HG02938 (cell line): ENCODE results near the gene PAM16.
"Not testable (repeated sequence)": the region's sequence is repeated elsewhere in the genome, so short reads cannot be mapped to it uniquely, and the experiment has no call there.

Source experiments
- ATAC-seq: cut with Tn5 transposase; IDR thresholded peaks from one replicate; pipeline ENCODE4 v1.9.1; 2021; ENCODE audit warnings: mild to moderate bottlenecking, moderate library complexity; ENCODE audit not compliant: unreplicated experiment

PAM16 gene

DNA sequence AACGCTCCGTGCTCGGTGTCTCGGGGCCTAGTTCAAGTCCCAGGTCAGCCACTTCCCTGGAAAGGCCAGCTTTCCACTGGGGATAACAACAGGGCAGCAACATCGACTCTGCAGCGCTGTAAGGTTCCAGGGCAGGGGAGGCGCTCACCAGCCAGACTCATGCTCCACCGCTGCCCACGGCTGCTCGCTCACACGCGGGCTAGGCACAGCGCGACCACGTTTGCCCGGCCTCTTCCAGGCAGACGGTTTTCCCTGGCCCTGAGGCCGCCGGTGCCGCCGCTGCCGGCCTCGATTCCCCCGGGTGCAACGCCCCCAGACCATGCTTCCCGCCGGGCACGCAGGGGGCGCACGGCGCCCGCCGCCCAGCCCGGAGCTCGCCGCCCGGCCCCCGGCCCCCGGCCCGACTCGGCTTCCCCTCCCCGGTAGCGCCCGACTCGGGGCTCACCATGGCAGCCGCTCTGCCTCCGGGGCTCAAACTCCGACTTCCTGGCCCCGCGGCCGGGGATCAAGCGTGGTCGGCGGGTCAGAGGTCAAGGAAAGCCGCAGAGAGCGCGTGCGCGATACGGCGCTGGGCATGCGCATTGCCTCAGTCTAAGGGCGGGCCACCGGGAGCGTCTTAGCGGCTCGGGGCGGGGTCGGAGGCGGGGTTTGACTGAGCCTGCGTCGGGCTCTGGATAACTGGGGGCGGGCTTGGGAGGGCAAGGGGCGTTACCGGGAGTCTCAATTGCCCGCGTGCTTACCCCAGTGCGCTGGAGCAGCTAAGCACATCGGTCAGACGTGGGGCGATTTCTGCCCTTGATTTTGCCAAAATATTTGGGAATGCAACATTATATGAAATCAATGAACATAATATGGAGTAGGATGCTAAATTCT, at the start of gene PAM16:
Gene PAM16 (minus strand): TSS at position 535 of the 873 bp plus-strand sequence. CDS start 87 bp downstream, at position 448.
- ATAC-seq, result peak; percentile 92

DNA sequence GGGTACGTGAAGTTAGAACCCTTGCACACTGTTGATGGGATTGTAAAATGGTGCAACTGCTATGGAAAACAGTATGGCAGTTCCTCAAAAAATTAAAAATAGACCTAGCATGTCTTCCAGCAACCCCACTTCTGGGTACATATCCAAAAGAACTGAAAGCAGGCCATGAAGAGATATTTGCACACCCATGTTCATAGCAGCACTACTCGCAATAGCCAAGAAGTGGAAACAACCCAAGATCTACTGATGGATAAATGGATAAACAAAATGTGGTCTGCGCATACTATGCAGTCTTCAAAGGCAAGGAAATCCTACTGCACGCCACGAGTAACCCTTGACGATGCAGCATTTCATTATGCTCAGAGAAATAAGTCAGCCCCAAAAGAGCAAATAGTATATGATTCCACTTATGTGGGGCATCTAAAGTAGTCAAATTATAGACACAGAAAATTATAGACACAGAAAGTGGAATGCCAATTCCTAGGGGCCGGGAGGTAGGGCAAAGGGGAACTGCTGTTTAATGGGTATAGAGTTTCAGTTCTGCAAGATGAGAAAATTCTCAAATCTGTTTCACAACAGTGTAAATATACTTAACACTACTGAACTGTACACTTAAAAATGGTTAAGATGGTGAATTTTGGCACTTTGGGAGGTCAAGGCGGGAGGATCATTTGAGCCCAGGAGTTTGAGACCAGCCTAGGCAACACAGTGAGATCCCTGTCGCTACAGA, 48.0 kb upstream of the PAM16 start:
- ATAC-seq, result no peak

DNA sequence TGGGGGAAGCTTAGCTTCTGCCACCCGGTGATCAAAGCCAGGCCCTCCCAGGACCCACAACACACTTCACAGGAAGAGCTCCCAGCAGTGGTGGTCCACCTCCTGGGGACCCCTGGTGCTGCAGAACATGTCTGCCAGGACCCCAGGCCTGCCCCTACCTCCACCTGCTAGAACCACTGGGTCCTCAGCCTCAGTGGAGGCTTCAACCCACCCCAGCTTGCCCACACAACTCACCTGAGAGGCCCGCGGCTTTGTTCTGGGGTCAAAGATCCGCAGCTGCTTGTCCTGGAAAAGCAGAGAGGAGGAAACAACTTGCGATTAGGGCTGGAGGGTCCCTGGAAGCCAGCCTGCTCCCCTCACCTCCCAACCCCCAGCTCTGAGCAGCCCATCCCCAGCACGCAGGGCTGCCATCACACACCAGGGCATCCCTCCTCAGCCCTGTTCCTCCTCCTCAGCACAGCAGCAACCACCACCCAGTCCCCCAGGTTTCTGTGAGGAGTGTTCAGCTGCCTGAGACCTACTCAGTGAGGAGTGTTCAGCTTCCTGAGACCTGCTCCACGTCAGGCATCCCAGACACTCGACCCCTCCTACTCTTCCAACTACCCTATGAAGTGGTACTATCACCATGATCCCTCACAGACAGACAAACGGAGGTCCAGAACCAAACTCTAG, 44.1 kb upstream of the PAM16 start:
- no peak for ATAC-seq

DNA sequence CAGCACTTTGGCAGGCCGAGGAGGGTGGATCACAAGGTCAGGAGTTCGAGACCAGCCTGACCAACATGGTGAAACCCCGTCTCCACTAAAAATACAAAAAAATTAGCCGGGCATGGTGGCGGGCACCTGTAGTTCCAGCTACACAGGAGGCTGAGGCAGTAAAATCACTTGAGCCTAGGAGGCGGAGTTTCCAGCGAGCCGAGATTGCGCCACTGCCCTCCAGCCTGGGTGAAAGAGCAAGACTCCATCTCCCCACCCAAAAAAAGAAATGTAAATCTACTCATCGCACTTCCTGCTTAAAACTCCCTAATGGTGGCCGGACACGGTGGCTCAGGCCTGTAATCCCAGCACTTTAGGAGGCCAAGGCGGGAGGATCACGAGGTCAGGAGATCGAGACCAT, 42.7 kb upstream of the PAM16 start:
- not testable (repeated sequence) for ATAC-seq

DNA sequence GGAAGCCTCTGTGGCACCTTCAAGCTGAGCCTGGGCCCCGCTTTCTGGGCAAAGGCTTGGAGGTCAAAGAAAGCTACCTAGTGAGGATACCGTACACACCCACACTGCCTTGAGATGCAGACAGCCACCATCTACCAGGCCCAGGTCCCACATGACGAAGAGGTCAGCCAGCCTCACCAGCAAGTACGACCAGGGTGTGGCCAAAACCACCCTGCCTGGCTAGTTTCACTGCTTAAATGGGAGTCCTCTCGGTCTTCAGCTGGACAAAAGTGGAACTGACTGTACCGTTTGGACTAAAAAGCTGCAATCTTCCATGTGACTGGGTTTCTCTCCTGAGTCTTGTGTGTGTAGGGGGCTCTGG, 42.1 kb upstream of the PAM16 start:
- ATAC-seq, result no peak

DNA sequence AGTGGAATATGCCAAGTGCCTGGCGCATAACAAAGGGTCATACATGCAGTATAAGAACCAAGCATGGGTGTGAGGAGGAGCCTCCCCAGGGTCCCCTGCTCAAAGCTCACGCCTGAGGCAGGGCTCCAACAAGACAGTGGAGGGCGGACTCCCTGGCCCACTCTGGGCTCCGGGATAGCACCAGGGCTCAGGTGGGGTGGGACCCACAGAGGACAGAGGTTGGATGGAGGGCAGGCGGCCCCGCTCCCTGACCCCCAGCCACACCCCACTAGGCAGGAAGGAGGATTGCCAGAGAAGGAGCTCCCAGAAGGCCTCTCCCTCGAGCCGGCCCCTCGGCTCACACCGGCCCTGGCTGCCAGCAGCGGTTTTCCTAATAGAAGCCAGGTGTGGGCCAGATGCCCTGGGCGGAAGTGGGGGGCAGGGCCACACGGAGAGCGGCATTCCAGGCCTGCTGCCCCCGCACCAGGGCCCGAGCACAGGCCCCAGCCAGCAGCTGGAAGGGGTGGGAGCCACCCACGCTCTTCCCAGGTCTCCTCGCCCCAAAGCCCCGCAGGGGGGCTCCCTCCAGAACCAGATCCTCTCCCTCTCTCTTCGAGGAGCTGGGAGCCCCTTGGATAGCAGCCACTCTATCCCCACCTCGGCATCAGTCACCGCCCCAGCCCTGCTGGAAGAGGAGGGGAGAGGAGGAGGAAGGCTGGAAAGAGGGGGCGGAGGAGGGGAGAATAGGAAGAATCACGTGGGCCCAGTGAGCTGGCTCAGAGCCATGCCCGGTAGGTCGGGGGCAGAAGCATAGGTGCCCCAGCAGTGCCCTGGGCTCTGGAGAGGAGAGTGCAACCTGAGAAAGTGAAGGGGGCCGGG, 41.5 kb upstream of the PAM16 start:
- ATAC-seq, result no peak

DNA sequence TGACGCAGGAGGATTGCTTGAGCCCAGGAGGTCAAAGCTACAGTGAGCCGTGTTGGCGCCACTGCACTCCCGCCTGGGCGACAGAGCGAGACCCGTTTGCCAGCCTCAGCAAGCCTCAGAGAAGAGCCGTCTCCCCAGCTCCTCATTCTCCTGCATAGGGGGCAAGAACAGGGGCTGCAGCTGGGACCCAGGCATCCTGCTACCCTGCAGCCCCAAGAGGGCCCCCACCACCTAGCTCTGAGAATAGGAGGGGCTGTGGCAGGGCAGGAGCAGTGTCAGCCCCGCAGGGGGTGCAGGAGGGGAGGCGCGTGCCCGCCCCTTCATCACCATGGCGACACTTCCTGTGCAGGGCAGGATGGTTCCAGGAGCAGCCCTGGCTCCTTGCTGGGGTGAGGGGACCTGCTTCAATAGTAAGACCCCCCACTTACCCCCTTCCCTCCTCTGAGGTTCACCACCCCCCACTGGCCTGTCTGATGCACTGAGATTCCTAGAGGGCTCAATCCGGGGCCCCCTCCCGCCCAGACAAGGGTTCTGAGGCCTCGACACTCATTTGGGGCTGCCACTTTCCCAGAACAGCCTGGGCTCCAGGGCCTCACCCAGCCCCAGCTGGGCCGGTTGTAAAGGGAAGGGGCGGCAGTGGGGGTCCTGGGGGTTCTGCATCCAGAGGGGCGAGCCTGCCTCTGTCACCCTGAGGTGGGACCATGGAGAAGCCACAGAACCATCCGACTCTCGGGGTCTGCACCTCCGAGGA, 40.7 kb upstream of the PAM16 start:
- no peak for ATAC-seq

DNA sequence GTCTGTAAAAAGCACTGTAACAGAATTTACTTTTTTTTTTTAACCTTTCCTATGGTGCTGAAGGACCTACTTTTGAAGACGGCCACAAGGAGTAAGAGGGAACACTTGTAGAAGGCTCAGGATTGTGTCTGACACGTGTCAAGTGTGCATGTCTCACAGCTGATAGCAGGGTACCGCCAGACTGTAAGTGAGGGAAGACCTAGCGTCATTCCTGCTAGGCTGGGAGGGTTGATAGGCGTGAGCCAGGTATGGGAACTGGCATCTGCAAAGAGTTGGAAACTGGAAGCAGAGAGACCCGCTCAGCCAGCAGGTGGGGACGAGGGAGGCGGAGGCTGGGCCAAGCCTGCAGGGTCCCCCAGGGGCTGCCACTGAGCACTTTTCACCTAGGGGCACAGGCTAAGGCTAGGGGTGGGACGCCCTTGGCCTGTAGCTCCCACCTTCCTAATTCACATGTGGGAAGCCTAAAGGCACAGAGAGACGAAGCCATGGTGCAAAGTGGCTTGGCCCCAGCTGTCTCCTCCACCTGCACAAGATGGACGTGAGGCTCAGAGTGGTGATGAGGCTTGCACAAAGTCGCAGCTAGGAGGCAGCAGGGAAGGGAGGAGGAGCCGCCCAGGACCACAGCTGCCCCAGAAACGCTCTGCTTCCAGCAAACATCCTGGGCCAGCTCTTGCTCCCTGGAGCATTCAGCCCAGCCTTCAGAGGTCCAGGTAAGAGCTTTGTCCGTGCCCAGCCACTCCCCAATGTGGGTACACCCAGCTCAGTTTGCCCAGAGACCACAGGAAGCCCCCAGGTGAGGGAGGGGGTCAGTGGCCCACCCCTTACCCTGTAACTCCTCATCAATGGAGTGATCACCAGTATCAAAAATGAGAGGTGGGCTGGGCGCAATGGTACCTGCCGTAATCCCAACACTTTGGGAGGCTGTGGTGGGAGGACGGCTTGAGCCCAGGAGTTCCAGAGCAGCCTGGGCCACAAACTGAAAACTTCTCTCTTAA, 39.4 kb upstream of the PAM16 start:
- no peak for ATAC-seq

DNA sequence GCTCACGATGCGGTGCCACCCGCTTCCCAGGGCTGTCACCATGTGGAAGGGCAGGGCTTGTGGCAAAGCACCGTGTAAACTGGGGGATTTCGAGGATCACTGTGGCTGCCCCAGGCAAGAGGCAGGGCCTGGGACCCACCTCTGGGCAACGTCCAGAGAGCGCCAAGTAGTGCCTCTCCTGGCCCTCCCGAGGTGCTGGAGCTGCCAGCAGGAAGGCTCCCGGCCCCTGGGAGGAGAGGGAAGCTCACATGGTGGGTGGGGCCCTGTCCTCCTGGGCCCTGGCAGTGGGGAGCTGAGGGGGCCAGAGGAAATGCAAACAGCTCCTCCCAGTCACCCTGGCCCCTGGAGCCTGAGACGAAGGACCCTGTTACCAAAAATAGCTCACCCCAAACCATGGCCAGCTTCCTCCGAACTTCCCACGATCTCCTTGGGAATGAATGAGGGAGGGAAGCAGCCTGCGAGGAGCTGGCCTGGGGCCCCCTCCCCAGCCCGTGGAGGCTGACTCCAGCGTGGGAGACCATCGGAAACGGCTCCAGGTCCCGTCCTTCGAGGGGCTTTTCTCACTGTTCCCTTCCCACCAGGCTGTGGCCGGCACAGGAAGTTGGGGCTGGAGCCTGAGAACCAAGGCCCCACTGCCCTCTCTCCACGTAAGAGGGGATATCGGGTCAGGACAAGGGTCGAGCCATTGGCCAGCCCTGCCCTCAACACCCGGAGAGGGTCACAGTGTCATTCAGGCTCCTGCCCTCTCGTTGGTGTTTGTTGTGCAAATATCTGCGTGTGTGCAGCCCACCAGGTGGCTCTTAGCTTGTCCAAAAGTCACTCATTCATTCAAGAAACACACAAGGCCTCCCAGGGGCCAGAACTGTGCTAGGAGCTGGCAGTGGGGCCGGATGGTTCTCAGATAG, 38.2 kb upstream of the PAM16 start:
- no peak for ATAC-seq

DNA sequence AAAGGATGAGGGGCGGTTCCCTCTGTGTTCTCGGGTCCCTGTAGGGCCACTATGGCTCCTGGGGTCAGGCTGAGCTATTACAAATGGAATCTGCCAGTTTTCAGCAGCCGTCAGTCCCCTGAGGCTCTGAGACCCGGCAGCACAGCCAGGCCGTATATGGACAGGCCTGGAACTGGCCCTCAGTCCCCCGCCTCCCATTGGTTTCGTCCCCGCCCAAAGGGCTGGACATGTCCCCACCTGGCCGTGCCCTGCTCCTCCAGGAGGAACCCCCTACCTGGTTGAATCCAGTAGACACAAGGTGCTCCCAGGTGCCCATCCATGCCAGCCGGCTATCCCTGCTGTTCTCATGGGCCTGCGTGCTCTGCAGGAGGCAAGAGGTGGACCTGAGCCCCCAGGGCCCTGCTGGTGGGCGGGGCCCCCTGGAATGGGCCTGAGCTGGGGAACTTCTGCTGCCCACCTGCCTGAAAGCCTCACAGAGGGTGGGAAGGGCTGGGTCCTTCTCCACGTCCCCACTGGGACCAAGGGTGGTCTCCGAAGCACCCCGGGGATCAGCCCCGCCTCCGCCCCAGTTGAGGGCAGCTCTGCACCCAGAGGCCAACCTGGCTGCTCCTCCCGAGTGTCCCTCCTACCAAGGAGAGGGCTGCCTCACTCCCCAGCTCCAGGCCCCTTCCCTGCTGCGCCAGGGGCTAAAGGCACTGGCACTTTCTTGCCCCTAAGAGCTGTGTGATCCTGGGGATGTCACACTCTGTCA, 37.3 kb upstream of the PAM16 start:
- no peak for ATAC-seq

DNA sequence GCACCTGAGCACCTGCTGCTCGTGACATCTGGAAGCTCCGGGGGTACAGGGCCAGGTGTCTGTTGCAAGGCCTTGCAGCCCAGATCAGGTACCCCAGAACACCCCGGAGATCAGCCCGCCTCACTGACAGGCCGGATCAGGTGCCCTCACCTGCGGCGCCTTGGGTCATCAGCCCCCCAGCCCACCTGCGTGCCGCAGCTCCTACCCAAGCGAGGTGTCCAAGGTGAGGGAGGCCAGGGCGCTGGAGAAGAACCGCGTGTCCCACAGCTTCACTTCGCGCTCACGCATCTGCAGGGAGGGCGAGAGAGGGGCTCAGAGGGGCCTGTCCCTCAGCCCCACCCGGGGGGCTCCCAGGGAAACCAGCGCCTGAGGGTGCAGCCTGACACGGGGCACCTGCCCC, 36.7 kb upstream of the PAM16 start:
- no peak for ATAC-seq

DNA sequence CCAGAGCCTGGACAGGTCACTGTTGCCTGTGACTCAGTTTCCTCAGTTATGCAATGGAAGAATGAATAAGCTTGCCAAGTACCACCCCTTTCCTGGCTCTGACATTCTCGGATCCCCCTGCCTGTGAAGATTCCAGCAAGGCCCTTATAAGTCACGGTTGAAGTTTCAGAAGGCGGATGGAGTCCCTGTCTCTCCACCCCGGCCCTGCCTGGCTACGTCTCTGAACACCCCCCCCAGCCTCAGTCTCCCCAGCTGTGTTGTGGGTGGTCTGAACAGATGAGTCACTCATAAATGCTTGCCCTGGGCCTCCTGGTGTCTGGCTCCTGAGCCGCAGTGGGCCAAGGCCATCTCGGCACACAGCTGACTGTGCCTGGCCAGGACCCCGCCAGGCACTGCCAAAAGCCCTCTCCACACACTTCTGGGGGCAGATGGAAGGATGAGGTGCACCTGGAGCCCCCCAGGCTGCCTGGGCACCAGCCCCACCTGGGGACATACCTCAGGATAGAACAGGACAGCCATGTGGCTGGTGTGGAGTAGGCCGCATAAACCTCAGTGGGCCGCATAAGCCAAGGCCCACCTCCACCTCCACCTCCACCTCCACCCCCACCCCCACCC, 35.9 kb upstream of the PAM16 start:
- no peak for ATAC-seq

DNA sequence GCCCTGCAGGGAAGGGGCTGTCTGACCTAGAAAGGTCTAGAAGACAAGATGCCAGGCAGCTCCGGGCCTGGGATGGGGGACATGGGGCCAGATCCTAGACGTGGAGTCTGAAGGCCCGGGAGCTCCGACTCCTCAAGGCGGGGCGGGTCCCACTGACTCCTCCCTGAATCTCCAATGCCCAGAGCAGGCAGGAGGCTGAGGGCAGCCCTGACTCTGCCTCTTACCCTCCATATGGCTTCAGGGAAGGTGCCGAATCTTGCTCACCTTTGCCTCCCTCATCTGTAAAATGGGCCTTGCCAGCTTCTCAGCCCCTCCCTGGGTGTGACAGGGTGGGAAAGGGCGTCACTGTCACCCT, 35.3 kb upstream of the PAM16 start:
- no peak for ATAC-seq

DNA sequence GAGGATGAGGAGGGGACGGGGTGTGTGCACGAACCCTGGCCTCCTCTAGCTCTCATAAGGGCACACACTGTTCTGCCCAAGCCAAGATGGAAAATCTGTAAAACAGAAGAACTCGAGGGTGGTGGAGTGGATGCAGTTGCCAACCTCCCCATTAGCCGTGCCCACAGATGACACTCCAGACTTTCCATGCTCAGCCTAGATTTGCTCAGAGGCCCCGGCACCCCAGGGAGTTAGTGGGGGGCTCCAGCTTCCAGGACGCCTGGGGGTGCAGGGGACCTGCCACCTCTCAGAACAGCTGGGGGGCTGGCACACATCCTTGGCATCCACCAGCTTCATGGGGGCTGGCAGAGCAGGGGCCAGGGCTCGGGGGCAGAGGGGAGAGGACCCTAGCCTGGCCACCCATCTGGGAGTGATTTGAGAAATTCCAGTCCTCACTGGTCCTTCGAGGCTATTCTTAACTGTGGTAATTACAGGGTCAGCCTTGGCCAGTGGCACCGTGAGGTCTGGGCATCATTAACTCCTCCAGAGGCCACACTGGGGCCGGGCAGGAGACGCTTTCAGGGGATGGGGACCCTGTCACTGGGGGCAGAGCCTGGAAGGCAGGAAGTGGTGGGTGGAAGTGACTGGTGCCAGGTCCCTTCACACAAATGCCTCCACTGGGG, 34.8 kb upstream of the PAM16 start:
- no peak for ATAC-seq

DNA sequence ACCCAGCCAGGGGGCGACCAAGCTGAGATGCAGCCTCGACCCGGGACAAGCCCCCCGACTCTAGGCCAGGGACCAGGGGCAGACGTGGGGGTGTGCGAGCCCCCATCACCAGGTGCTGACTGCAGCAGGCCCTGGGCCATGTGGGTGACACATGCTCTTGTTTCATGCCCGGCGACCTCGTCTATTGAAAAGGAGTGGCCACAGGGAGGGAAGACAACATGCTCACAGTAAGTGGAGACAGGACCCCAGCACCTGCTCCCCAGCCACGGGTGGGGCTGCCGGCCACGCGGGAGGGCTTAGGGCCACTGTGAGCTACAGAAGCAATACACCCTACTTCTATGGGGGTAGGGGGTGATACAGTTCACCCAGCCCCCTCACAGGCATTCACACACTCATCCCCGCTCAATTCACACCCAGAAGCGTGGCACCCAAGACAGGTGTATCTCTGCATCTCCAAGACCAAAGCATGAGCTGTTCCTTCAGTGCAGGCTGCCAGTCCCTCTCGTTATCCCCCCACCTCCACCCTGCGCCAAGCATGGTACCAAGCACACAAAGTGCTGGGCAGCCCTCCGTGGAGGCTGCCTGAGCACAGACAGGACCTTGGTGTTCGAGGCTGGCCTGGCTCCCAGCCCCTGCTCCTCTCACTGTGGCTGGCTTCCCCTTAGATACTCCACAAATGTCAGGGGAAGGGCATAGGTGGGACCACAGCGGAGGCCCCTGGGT, 34.1 kb upstream of the PAM16 start:
- ATAC-seq, result no peak

DNA sequence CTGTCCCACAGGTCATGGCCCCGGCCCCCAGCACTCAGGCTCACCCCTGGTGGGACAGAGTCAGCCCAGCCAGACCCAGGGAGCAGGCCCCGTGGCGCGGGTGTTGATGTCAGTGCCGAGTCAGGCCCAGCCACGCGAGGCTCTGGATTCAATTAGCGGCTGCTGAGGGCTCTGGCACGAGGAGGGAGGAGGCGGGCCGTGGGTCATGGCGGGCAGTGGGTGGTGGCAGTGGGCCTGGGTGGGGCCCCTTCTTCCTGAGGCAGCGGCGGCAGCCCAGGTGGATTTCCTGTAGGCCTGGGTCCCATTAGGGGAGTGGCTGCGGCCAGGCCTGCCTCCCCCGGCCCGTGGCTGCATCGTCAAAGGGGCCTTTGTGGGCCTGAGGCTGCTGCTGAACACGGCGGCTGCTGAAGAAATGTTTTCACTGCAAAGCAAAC, 33.4 kb upstream of the PAM16 start:
- no peak for ATAC-seq
